ENCODE results near the gene TBC1D25.
A peak's percentile ranks its signal among the peaks of the same experiment; 100 is the strongest.

Gene TBC1D25

GRCh38 chrX:48569958-48570357, 30.4 kb downstream of the TBC1D25 start:
- Histone ChIP-seq H3K18ac (ENCODE audit: low read depth in 1 of 2, low read length in 2 of 2) (no peak overlapping the region), H4K91ac (ENCODE audit: low read length) (no peak overlapping the region), H2AFZ (ENCODE audit: low read depth, low read length) (no peak overlapping the region), H3K4me2 (ENCODE audit: low read length, poor library complexity, severe bottlenecking) (no peak overlapping the region), H3K4me3 (ENCODE audit: insufficient read depth in 1 of 2, low read depth in 1 of 2, low read length in 2 of 2) (no peak overlapping the region), H3K27me3 (ENCODE audit: control insufficient read depth in 1 of 2, insufficient read depth in 1 of 2, low read length in 2 of 2) (no peaks in the 10 kb centered on the region), H3K23ac (ENCODE audit: low read length in 2 of 2) (no peak overlapping the region), H3K36me3 (ENCODE audit: control insufficient read depth in 1 of 2, insufficient read depth in 2 of 2, low read depth in 1 of 2, low read length in 2 of 2) (peaks cover 0 to under 1% of the 10 kb centered on the region in 2 experiments), H3K9me3 (ENCODE audit: control insufficient read depth, low read length) (no peaks in the 10 kb centered on the region), H2BK120ac (ENCODE audit: low read depth, low read length) (no peak overlapping the region), H2BK15ac (ENCODE audit: low read depth, poor library complexity, severe bottlenecking) (no peak overlapping the region), H3K79me1 (replicated peaks; ENCODE audit: low read length, poor library complexity, severe bottlenecking) (no peaks in the 10 kb centered on the region), H3K4me1 (ENCODE audit: control insufficient read depth, insufficient read depth, low read depth, low read length) (peaks cover 3% of the 10 kb centered on the region), H4K8ac (ENCODE audit: low read length) (no peak overlapping the region), H3K9ac (ENCODE audit: low read length) (peak overlapping the region; percentile 38), H3K14ac (ENCODE audit: low read length in 2 of 2) (no peak overlapping the region), H3K27ac (ENCODE audit: low read length, poor library complexity, severe bottlenecking) (no peak overlapping the region), H2BK5ac (ENCODE audit: low read depth, low read length, poor library complexity, severe bottlenecking) (no peak overlapping the region), H2BK12ac (ENCODE audit: low read length in 2 of 2) (peak overlapping the region in 1 of 2 experiments; percentile 63), H2AK5ac (ENCODE audit: low read length, severe bottlenecking) (no peak overlapping the region), H3K4ac (ENCODE audit: low read depth in 1 of 2, low read length in 2 of 2) (peak overlapping the region in 1 of 2 experiments; percentile 26)
- no CpG with 5 or more reads among the region's 1 CpG for WGBS
- DNase-seq = no peak

GRCh38 chrX:48573690-48574269, 34.3 kb downstream of the TBC1D25 start:
- Histone ChIP-seq H4K8ac (ENCODE audit: low read length) (peak overlapping the region; percentile 88), H3K27me3 (ENCODE audit: control insufficient read depth in 1 of 2, insufficient read depth in 1 of 2, low read length in 2 of 2) (no peaks in the 10 kb centered on the region), H2BK120ac (ENCODE audit: low read depth, low read length) (peak overlapping the region; percentile 49), H3K4me1 (ENCODE audit: control insufficient read depth, insufficient read depth, low read depth, low read length) (peaks cover 12% of the 10 kb centered on the region), H3K9ac (ENCODE audit: low read length) (peak overlapping the region; percentile 100), H3K4me2 (ENCODE audit: low read length, poor library complexity, severe bottlenecking) (peak overlapping the region; percentile 44), H3K27ac (ENCODE audit: low read length, poor library complexity, severe bottlenecking) (peak overlapping the region; percentile 63), H3K18ac (ENCODE audit: low read depth in 1 of 2, low read length in 2 of 2) (peak overlapping the region; percentile 38 to 86), H3K79me1 (replicated peaks; ENCODE audit: low read length, poor library complexity, severe bottlenecking) (no peaks in the 10 kb centered on the region), H2AFZ (ENCODE audit: low read depth, low read length) (no peak overlapping the region), H3K9me3 (ENCODE audit: control insufficient read depth, low read length) (no peaks in the 10 kb centered on the region), H2AK5ac (ENCODE audit: low read length, severe bottlenecking) (peak overlapping the region; percentile 98), H3K4me3 (ENCODE audit: insufficient read depth in 1 of 2, low read depth in 1 of 2, low read length in 2 of 2) (peak overlapping the region; percentile 34 to 92), H3K23ac (ENCODE audit: low read length in 2 of 2) (no peak overlapping the region), H4K91ac (ENCODE audit: low read length) (peak overlapping the region; percentile 92), H3K14ac (ENCODE audit: low read length in 2 of 2) (no peak overlapping the region), H2BK5ac (ENCODE audit: low read depth, low read length, poor library complexity, severe bottlenecking) (no peak overlapping the region), H3K36me3 (ENCODE audit: control insufficient read depth in 1 of 2, insufficient read depth in 2 of 2, low read depth in 1 of 2, low read length in 2 of 2) (peaks cover 17 to 38% of the 10 kb centered on the region in 2 experiments), H2BK15ac (ENCODE audit: low read depth, poor library complexity, severe bottlenecking) (no peak overlapping the region), H2BK12ac (ENCODE audit: low read length in 2 of 2) (no peak overlapping the region), H3K4ac (ENCODE audit: low read depth in 1 of 2, low read length in 2 of 2) (peak overlapping the region; percentile 65 to 81)
- no peak for DNase-seq
- WGBS = 65% methylated on average over 17 of the region's 19 CpGs

- peak; percentile 91 for DNase-seq
- Histone ChIP-seq H3K4me1 (ENCODE audit: control insufficient read depth, insufficient read depth, low read depth, low read length) (peaks cover 12% of the 10 kb centered on the region), H3K18ac (ENCODE audit: low read depth in 1 of 2, low read length in 2 of 2) (peak within 1 kb of the TSS; percentile 97 to 98), H3K27ac (ENCODE audit: low read length, poor library complexity, severe bottlenecking) (peak within 1 kb of the TSS; percentile 100), H2BK15ac (ENCODE audit: low read depth, poor library complexity, severe bottlenecking) (peak within 1 kb of the TSS; percentile 83), H3K79me1 (replicated peaks; ENCODE audit: low read length, poor library complexity, severe bottlenecking) (no peaks in the 10 kb centered on the region), H2AK5ac (ENCODE audit: low read length, severe bottlenecking) (peak within 1 kb of the TSS; percentile 98), H2BK5ac (ENCODE audit: low read depth, low read length, poor library complexity, severe bottlenecking) (peak within 1 kb of the TSS; percentile 94), H3K9me3 (ENCODE audit: control insufficient read depth, low read length) (no peaks in the 10 kb centered on the region), H2AFZ (ENCODE audit: low read depth, low read length) (no peak within 1 kb of the TSS), H3K14ac (ENCODE audit: low read length in 2 of 2) (peak within 1 kb of the TSS in 1 of 2 experiments; percentile 75), H3K4ac (ENCODE audit: low read depth in 1 of 2, low read length in 2 of 2) (peak within 1 kb of the TSS; percentile 95 to 99), H3K36me3 (ENCODE audit: control insufficient read depth in 1 of 2, insufficient read depth in 2 of 2, low read depth in 1 of 2, low read length in 2 of 2) (peaks cover 21 to 46% of the 10 kb centered on the region in 2 experiments), H3K4me2 (ENCODE audit: low read length, poor library complexity, severe bottlenecking) (peak within 1 kb of the TSS; percentile 49), H2BK120ac (ENCODE audit: low read depth, low read length) (peak within 1 kb of the TSS; percentile 92), H4K8ac (ENCODE audit: low read length) (peak within 1 kb of the TSS; percentile 100), H4K91ac (ENCODE audit: low read length) (peak within 1 kb of the TSS; percentile 99), H2BK12ac (ENCODE audit: low read length in 2 of 2) (no peak within 1 kb of the TSS), H3K4me3 (ENCODE audit: insufficient read depth in 1 of 2, low read depth in 1 of 2, low read length in 2 of 2) (peak within 1 kb of the TSS; percentile 87 to 92), H3K27me3 (ENCODE audit: control insufficient read depth in 1 of 2, insufficient read depth in 1 of 2, low read length in 2 of 2) (no peaks in the 10 kb centered on the region), H3K9ac (ENCODE audit: low read length) (peak within 1 kb of the TSS; percentile 100), H3K23ac (ENCODE audit: low read length in 2 of 2) (no peak within 1 kb of the TSS)
- WGBS = under 1% methylated on average over 62 of the region's 71 CpGs
Measured at GRCh38 chrX:48574270-48575266, 35.1 kb downstream of the TBC1D25 start, which contains the start of gene RBM3. RBM3 (plus strand) TSS chrX:48574484; CDS start chrX:48575181, 697 bp downstream.

GRCh38 chrX:48575642-48576041, 36.1 kb downstream of the TBC1D25 start:
- H3K18ac ChIP-seq (ENCODE audit: low read depth in 1 of 2, low read length in 2 of 2) = peak overlapping the region in 1 of 2 experiments; percentile 28
- H2BK12ac ChIP-seq (ENCODE audit: low read length in 2 of 2) = peak overlapping the region in 1 of 2 experiments; percentile 15
- H3K27me3 ChIP-seq (ENCODE audit: control insufficient read depth in 1 of 2, insufficient read depth in 1 of 2, low read length in 2 of 2) = no peaks in the 10 kb centered on the region
- peak overlapping the region; percentile 22 for H2AK5ac ChIP-seq (ENCODE audit: low read length, severe bottlenecking)
- DNase-seq = no peak
- H3K4me3 ChIP-seq (ENCODE audit: insufficient read depth in 1 of 2, low read depth in 1 of 2, low read length in 2 of 2) = peak overlapping the region; percentile 44 to 92
- peak overlapping the region in 1 of 2 experiments; percentile 53 for H3K14ac ChIP-seq (ENCODE audit: low read length in 2 of 2)
- no peak overlapping the region for H2BK120ac ChIP-seq (ENCODE audit: low read depth, low read length)
- peaks cover 21 to 53% of the 10 kb centered on the region in 2 experiments for H3K36me3 ChIP-seq (ENCODE audit: control insufficient read depth in 1 of 2, insufficient read depth in 2 of 2, low read depth in 1 of 2, low read length in 2 of 2)
- H2BK15ac ChIP-seq (ENCODE audit: low read depth, poor library complexity, severe bottlenecking) = no peak overlapping the region
- H4K8ac ChIP-seq (ENCODE audit: low read length) = no peak overlapping the region
- H4K91ac ChIP-seq (ENCODE audit: low read length) = no peak overlapping the region
- no peaks in the 10 kb centered on the region for H3K79me1 ChIP-seq (replicated peaks; ENCODE audit: low read length, poor library complexity, severe bottlenecking)
- WGBS = 70% methylated on average over 13 of the region's 13 CpGs
- H3K4ac ChIP-seq (ENCODE audit: low read depth in 1 of 2, low read length in 2 of 2) = peak overlapping the region in 1 of 2 experiments; percentile 84
- peaks cover 12% of the 10 kb centered on the region for H3K4me1 ChIP-seq (ENCODE audit: control insufficient read depth, insufficient read depth, low read depth, low read length)
- no peak overlapping the region for H3K23ac ChIP-seq (ENCODE audit: low read length in 2 of 2)
- H3K4me2 ChIP-seq (ENCODE audit: low read length, poor library complexity, severe bottlenecking) = peak overlapping the region; percentile 49
- H3K27ac ChIP-seq (ENCODE audit: low read length, poor library complexity, severe bottlenecking) = no peak overlapping the region
- H3K9ac ChIP-seq (ENCODE audit: low read length) = peak overlapping the region; percentile 100
- no peak overlapping the region for H2BK5ac ChIP-seq (ENCODE audit: low read depth, low read length, poor library complexity, severe bottlenecking)
- H3K9me3 ChIP-seq (ENCODE audit: control insufficient read depth, low read length) = no peaks in the 10 kb centered on the region
- no peak overlapping the region for H2AFZ ChIP-seq (ENCODE audit: low read depth, low read length)

All from mesenchymal stem cell (in vitro differentiated cells and primary cell).